Lower leg skin (tissue), 3 donors: ENCODE measurements around the gene ZSCAN22.

ENCODE experiments used
- POLR2A ChIP-seq, 2 donors: fragments of 450-650 bp; IDR thresholded peaks; one replicate each; pipeline ENCODE4 v1.6.1; 2016 to 2017; ENCODE audit warnings: antibody characterized with exemption in 2 of 2, mild to moderate bottlenecking in 1 of 2, moderate library complexity in 1 of 2
- TF ChIP-seq, protein P1 (sequence below), 3 donors: fragments of 450-650 bp; IDR thresholded peaks; one replicate each; pipeline ENCODE4 v1.5.1; 2016; ENCODE audit warnings: antibody characterized with exemption in 3 of 3, mild to moderate bottlenecking in 3 of 3, moderate library complexity in 2 of 3

DNA sequence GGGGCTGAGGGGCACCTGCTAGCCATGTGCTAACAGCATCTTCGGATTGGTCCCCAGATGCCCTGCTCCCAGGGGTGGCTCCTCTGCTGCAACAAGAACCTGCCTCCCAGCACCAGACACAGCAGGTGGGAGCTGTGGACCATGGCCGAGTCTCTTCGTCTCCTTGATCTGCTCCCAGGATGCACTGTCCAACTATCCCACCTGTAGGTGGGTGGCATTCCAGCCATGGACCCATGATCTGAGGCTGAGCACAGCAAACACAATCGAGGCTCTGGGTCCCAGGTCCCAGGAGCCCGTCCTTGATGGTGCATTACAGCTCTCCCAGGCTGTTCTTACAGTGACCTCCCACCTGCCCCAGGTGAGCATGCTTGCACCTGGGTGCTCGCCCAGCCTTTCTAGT, 52.5 kb downstream of the ZSCAN22 start:
- TF ChIP-seq, protein P1, sequence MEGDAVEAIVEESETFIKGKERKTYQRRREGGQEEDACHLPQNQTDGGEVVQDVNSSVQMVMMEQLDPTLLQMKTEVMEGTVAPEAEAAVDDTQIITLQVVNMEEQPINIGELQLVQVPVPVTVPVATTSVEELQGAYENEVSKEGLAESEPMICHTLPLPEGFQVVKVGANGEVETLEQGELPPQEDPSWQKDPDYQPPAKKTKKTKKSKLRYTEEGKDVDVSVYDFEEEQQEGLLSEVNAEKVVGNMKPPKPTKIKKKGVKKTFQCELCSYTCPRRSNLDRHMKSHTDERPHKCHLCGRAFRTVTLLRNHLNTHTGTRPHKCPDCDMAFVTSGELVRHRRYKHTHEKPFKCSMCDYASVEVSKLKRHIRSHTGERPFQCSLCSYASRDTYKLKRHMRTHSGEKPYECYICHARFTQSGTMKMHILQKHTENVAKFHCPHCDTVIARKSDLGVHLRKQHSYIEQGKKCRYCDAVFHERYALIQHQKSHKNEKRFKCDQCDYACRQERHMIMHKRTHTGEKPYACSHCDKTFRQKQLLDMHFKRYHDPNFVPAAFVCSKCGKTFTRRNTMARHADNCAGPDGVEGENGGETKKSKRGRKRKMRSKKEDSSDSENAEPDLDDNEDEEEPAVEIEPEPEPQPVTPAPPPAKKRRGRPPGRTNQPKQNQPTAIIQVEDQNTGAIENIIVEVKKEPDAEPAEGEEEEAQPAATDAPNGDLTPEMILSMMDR (IDR thresholded peaks at IDR 0.05), result no peak
- TF ChIP-seq POLR2A (IDR thresholded peaks at IDR 0.05), result no peak
